T-cell (primary cell): ENCODE data around the gene KIF17. TPM values are rescaled to one million over a fixed set of nuclear protein-coding genes. Genes with fewer than 3 reads are reported as not detected.

Experiments
- ATAC-seq, 4 experiments: fragments of 200-7000 bp in 3 of 4; fragments of 150-1000 bp in 1 of 4; cut with Tn5 transposase; replicated peaks in 1 of 4; 1 replicate in 3 of 4; 2 replicates in 1 of 4; pipeline ENCODE4 v1.10.0; 2021; ENCODE audit warnings: moderate library complexity in 3 of 4, mild to moderate bottlenecking in 2 of 4, moderate number of reproducible peaks in 1 of 4
- CTCF ChIA-PET, 2 donors: fragments of 300-600 bp; sonication (Branson Sonifier 250); formaldehyde crosslinking; loops; one replicate each; lab custom pipeline; 2022; ENCODE audit warnings: antibody characterized with exemption in 2 of 2; lab: Charles Lee
- POLR2A ChIA-PET, 2 donors: fragments of 300-600 bp; sonication (Branson Sonifier 250); formaldehyde crosslinking; loops; one replicate each; lab custom pipeline; 2022; ENCODE audit warnings: antibody characterized with exemption in 2 of 2; lab: Charles Lee
- DNase-seq, 35 experiments: peaks; one replicate each; pipeline versions ENCODE4 v3.0.0 to v3.0.0-alpha.2; 2013 to 2023
- H3K27ac ChIP-seq: one replicate; pipeline ENCODE4 v1.5.1; 2013; ENCODE audit warnings: low read length
- H3K27me3 ChIP-seq, 2 experiments: replicated peaks in 1 of 2; 1 replicate in 1 of 2; 2 replicates in 1 of 2; pipeline versions ENCODE4 v1.6.1 to v1.7.0; 2013; ENCODE audit warnings: low read length in 1 of 2, mixed read lengths in 1 of 2; ENCODE audit not compliant: control insufficient read depth in 2 of 2, insufficient read depth in 2 of 2; ENCODE audit errors: extremely low read depth in 1 of 2
- H3K36me3 ChIP-seq, 2 donors: 1 replicate in 1 of 2; 2 replicates in 1 of 2; pipeline versions ENCODE4 v1.6.1 to v1.7.0; 2013; ENCODE audit warnings: low read length in 1 of 2; ENCODE audit not compliant: control insufficient read depth in 2 of 2, insufficient read depth in 1 of 2; ENCODE audit errors: extremely low read depth in 1 of 2
- H3K4me1 ChIP-seq, 2 experiments: 1 replicate in 1 of 2; 2 replicates in 1 of 2; pipeline versions ENCODE4 v1.6.1 to v1.7.0; 2013; ENCODE audit warnings: low read length in 2 of 2, mixed read lengths in 1 of 2; ENCODE audit not compliant: insufficient read depth in 2 of 2, control insufficient read depth in 1 of 2; ENCODE audit errors: extremely low read depth in 1 of 2
- H3K4me3 ChIP-seq, 2 donors: 1 replicate in 1 of 2; 2 replicates in 1 of 2; pipeline versions ENCODE4 v1.5.1 to v1.7.0; 2013; ENCODE audit warnings: mild to moderate bottlenecking in 2 of 2, low read length in 1 of 2, moderate library complexity in 1 of 2; ENCODE audit not compliant: control insufficient read depth in 1 of 2; ENCODE audit errors: extremely low read depth in 1 of 2
- H3K9me3 ChIP-seq: 2 replicates; pipeline ENCODE4 v1.7.0; 2013
- H3K27ac Mint-ChIP-seq, 2 donors: one replicate each; pipeline ENCODE4 v1.8.0; 2020 to 2021; ENCODE audit warnings: mild to moderate bottlenecking in 2 of 2, mixed read lengths in 2 of 2
- H3K27me3 Mint-ChIP-seq, 2 donors: one replicate each; pipeline ENCODE4 v1.8.0; 2021 to 2022; ENCODE audit warnings: mixed read lengths in 2 of 2
- H3K36me3 Mint-ChIP-seq: one replicate; pipeline ENCODE4 v1.8.0; 2021; ENCODE audit warnings: mixed read lengths
- H3K4me1 Mint-ChIP-seq, 3 donors: one replicate each; pipeline ENCODE4 v1.8.0; 2020 to 2022; ENCODE audit warnings: mixed read lengths in 3 of 3, mild to moderate bottlenecking in 1 of 3
- H3K4me3 Mint-ChIP-seq, 3 donors: one replicate each; pipeline ENCODE4 v1.8.0; 2020 to 2022; ENCODE audit warnings: mild to moderate bottlenecking in 3 of 3, mixed read lengths in 3 of 3, moderate library complexity in 3 of 3
- H3K9me3 Mint-ChIP-seq, 3 donors: one replicate each; pipeline ENCODE4 v1.8.0; 2020 to 2022; ENCODE audit warnings: mixed read lengths in 3 of 3
- WGBS: methylation state at CpG from one replicate; pipeline ENCODE4 v1.1.5; 2013; ENCODE audit warnings: missing lambda C conversion rate; ENCODE audit not compliant: insufficient coverage; 5-methylcytosine and 5-hydroxymethylcytosine counted together
- total RNA-seq, 35 experiments: library from RNA in 6 of 35; stranded (reverse) in 6 of 35; fragments of 120-200 nt in 1 of 35; gene quantifications; one replicate each; pipeline versions ENCODE4 v1.2.1 to v1.2.4 and lab custom pipeline; 2013 to 2026

KIF17 gene
- total RNA-seq, 5 donors from 2014 or later (not counting 1 experiment from before 2014, with no cell fraction given): not detected

DNA sequence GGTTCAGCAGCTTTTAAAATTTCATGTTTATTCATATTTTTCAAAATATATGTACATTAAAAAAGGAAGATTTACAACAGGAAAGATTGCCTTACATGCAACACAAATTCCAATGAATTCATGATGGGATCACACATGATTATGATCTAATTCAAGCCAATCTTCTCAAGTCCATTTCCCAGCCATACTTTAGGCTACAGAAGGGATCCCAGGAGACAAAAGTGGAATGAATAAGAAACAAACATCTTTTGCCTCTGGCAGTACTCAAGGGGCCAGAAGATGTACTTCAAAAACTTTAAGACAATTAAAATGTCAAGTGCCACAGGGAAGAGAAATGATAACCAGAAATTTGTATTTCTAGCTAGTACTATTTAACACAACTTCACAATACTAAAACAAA is 24.9 kb upstream of the KIF17 start:
- CTCF ChIA-PET: interaction anchor here in 1 of 2 donors (0.5 to 0.6 kb wide), 3 partner anchors 9 to 311 kb away, joined by 4 to 6 read pairs (median 4); no protein-coding TSS in a partner anchor
- POLR2A ChIA-PET: interaction anchor here in 1 of 2 donors (1.0 kb wide), 1 partner anchor 43 kb away, joined by 3 read pairs; no protein-coding TSS in a partner anchor

DNA sequence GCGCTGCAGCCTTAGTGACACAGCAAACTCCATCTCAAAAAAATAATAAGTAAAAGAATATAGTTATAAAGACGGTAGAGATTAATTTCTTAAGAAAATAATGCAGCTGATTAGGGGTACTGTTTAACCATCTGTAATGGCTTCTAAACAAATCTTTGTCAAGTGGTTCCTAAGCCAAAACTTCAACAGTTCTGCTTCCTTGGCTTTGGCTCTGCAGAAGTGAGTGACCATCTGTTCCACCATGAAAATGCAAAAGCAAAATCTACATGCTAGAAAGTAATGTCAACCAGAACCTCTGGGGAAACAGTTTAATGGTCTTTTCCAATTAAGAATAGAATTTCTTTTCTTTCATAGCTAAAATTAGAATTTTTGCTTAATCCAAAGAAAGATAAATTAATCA is 23.0 kb upstream of the KIF17 start:
- Histone ChIP-seq H3K9me3 (no peaks in the 10 kb centered on the region), H3K27ac (no peak overlapping the region), H3K27me3 (no peaks in the 10 kb centered on the region), H3K4me3 (no peak overlapping the region), H3K36me3 (peaks cover 0 to 55% of the 10 kb centered on the region in 2 donors), H3K4me1 (no peaks in the 10 kb centered on the region)
- H3K4me3 Mint-ChIP-seq: no peak overlapping the region
- H3K27ac Mint-ChIP-seq: no peak overlapping the region
- CTCF ChIA-PET: no interaction called here
- ATAC-seq (no peak), DNase-seq (no peak)
- no CpG with 5 or more reads among the region's 2 CpGs for WGBS
- H3K4me1 Mint-ChIP-seq: no peaks in the 10 kb centered on the region
- no peaks in the 10 kb centered on the region for H3K27me3 Mint-ChIP-seq
- peaks cover 53% of the 10 kb centered on the region for H3K36me3 Mint-ChIP-seq
- POLR2A ChIA-PET: no interaction called here
- no peaks in the 10 kb centered on the region for H3K9me3 Mint-ChIP-seq

More for the DNA sequence above, 24.9 kb upstream of the KIF17 start:
- no peaks in the 10 kb centered on the region for H3K27me3 Mint-ChIP-seq
- no peak for ATAC-seq
- Histone ChIP-seq H3K27ac (no peak overlapping the region), H3K9me3 (no peaks in the 10 kb centered on the region), H3K27me3 (no peaks in the 10 kb centered on the region), H3K36me3 (peaks cover 0 to 72% of the 10 kb centered on the region in 2 donors), H3K4me1 (no peaks in the 10 kb centered on the region), H3K4me3 (no peak overlapping the region)
- H3K27ac Mint-ChIP-seq: peak overlapping the region in 1 of 2 donors; percentile 36
- no peaks in the 10 kb centered on the region for H3K9me3 Mint-ChIP-seq
- no peaks in the 10 kb centered on the region for H3K4me1 Mint-ChIP-seq
- peaks cover 58% of the 10 kb centered on the region for H3K36me3 Mint-ChIP-seq
- no peak overlapping the region for H3K4me3 Mint-ChIP-seq
- DNase-seq: no peak

GRCh38 chr1:20739225-20739624 is 21.4 kb upstream of the KIF17 start:
- ATAC-seq (no peak), DNase-seq (no peak)
- no peaks in the 10 kb centered on the region for H3K27me3 ChIP-seq
- 100% methylated on average over 1 of the region's 2 CpGs for WGBS
- Mint-ChIP-seq H3K4me3 (no peak overlapping the region), H3K27me3 (no peaks in the 10 kb centered on the region), H3K36me3 (peaks cover 42% of the 10 kb centered on the region), H3K4me1 (no peaks in the 10 kb centered on the region), H3K9me3 (no peaks in the 10 kb centered on the region), H3K27ac (peak overlapping the region; percentile 39 to 49)
- no peaks in the 10 kb centered on the region for H3K9me3 ChIP-seq
- H3K27ac ChIP-seq: no peak overlapping the region
- ChIA-PET CTCF (no interaction called here), POLR2A (no interaction called here)
- H3K4me3 ChIP-seq: no peak overlapping the region
- peaks cover 0 to 39% of the 10 kb centered on the region in 2 donors for H3K36me3 ChIP-seq
- no peaks in the 10 kb centered on the region for H3K4me1 ChIP-seq

DNA sequence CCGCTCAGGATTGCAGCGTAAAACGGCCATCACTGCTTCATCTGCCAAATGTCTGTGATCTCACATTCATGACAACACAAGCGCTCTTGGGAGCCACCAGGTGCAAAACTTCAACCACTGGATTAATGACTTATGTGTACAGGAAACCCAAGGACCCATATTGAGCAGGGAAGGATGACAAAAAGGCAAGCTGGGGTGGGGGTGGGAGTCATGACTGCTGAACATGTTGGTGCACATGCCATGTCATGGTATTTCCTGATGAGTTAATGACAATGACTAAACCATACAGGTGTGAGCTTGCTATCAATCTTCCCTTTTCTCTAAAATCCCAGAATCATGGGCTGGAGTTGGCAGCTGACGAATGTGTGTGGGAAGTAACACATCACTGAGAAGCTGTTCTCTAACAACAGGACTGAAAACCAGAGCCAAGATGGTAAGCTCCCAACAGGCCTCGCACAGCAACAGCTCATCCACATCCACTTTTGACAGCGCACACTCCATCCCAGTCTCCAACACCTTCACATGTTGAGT is 17.8 kb upstream of the KIF17 start:
- 94% methylated on average over 6 of the region's 7 CpGs for WGBS
- no peak for DNase-seq
- Histone ChIP-seq H3K9me3 (no peaks in the 10 kb centered on the region), H3K27ac (no peak overlapping the region), H3K36me3 (peaks cover 0 to 12% of the 10 kb centered on the region in 2 donors), H3K4me3 (no peak overlapping the region), H3K4me1 (peaks cover 3 to 28% of the 10 kb centered on the region in 2 experiments), H3K27me3 (peaks cover 5 to 21% of the 10 kb centered on the region in 2 experiments)
- CTCF ChIA-PET: no interaction called here
- H3K27me3 Mint-ChIP-seq: peaks cover 0 to 11% of the 10 kb centered on the region in 2 donors
- H3K27ac Mint-ChIP-seq: no peak overlapping the region
- peaks cover 12 to 19% (median 17%) of the 10 kb centered on the region in 3 donors for H3K4me1 Mint-ChIP-seq
- no peaks in the 10 kb centered on the region for H3K9me3 Mint-ChIP-seq
- no peak overlapping the region for H3K4me3 Mint-ChIP-seq
- peaks cover 24% of the 10 kb centered on the region for H3K36me3 Mint-ChIP-seq
- POLR2A ChIA-PET: no interaction called here
- no peak for ATAC-seq

DNA sequence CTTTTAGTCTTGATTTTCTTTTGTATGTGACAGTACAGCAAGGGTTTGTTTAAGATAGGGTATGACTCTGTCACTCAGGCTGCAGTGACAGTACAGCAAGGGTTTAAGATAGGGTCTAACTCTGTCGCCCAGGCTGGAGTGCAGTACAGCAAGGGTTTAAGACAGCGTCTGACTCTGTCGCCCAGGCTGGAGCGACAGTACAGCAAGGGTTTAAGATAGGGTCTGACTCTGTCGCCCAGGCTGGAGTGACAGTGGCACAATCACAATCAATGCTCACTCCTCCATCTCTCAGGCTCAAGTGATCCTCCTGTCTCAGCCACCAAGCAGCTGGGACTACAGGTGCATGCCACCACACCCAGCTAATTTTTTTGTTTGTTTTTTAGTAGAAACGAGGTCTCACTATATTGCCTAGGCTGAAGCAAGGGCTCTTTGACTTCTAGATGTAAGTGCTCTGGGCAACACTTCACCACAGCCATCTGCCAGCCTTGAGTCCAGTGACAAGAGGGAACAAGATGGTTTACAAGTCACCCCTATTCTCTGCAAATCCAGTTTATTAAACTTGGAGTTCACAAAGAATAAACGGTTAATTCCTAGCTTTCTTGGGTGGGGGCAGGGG is 15.7 kb upstream of the KIF17 start:
- peaks cover 18% of the 10 kb centered on the region for H3K36me3 Mint-ChIP-seq
- H3K4me3 ChIP-seq: peak overlapping the region; percentile 64 to 93
- POLR2A ChIA-PET: interaction anchor here in 1 of 2 donors (0.6 kb wide), 1 partner anchor 43 kb away, joined by 3 read pairs; no protein-coding TSS in a partner anchor
- H3K9me3 ChIP-seq: no peaks in the 10 kb centered on the region
- WGBS: 25% methylated on average over 3 of the region's 7 CpGs
- H3K36me3 ChIP-seq: no peaks in the 10 kb centered on the region
- ATAC-seq (peak in 3 of 4 experiments; percentile 8 to 28 (median 22)), DNase-seq (peak in 1 of 35 experiments; percentile 13)
- peak overlapping the region; percentile 78 to 90 (median 81) for H3K4me3 Mint-ChIP-seq
- H3K27ac ChIP-seq: no peak overlapping the region
- H3K4me1 ChIP-seq: peaks cover 3 to 33% of the 10 kb centered on the region in 2 experiments
- peaks cover 9 to 43% of the 10 kb centered on the region in 2 experiments for H3K27me3 ChIP-seq
- peaks cover 12 to 24% (median 23%) of the 10 kb centered on the region in 3 donors for H3K4me1 Mint-ChIP-seq
- H3K27me3 Mint-ChIP-seq: peaks cover 0 to 24% of the 10 kb centered on the region in 2 donors
- no peaks in the 10 kb centered on the region for H3K9me3 Mint-ChIP-seq
- CTCF ChIA-PET: interaction anchor here (0.8 to 1.6 kb wide), 4 partner anchors 9 to 53 kb away, joined by 3 to 6 read pairs (median 5); partner anchors contain the start of gene HP1BP3 (in 1 of the 2)
- no peak overlapping the region for H3K27ac Mint-ChIP-seq

DNA sequence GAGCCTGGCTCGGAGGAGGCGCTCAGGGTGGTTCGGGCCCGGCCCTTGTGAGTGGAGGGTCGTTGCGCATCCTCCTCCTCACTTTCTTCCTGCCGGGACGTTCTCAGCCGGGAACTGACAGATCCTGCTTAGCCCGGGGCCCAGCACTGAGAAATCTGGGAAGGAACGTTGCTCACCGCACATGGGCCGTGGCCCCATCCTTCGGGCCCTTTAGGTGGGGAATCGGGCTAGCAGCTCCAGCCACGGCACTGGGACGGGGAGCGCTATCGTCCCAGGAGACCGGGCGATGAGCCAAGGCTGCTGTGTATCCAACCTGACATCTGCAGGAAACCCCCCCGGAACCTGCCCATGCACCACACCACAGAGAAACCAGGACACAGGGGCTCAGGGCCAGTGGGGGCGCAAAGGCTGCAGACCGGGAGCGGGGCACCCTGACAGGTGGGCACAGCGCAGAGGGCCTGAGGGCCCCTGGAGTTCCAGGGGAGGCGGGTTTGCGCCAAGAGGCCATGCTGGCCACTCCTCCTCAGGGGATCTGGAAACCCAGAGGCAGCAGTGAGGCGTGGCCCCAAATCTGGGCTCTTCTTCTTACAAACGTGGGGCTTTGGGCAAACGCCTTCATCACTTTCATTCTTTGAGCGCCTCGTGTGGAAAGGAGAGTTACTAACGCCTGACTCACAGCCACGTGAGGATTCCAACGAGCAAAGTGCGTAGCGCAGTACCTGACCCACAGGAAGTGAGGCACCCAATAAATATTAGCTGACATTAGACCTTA is 15.0 kb upstream of the KIF17 start, which contains the start of gene SH2D5:
SH2D5 (minus strand) TSS at position 116 of the 772 bp plus-strand sequence. CDS start 4,659 bp downstream, outside the sequence.
- DNase-seq (peak in 34 of 35 experiments; percentile 27 to 79 (median 52)), ATAC-seq (peak; percentile 65 to 68 (median 66))
- POLR2A ChIA-PET: interaction anchor here in 1 of 2 donors (0.6 kb wide), 1 partner anchor 44 kb away, joined by 3 read pairs; no protein-coding TSS in a partner anchor
- CTCF ChIA-PET: interaction anchor here (0.8 to 1.6 kb wide), 3 partner anchors 10 to 54 kb away, joined by 4 to 6 read pairs (median 6); partner anchors contain the start of gene HP1BP3 (in 1 of the 2)
- peaks cover 9 to 49% of the 10 kb centered on the region in 2 experiments for H3K27me3 ChIP-seq
- Mint-ChIP-seq H3K9me3 (no peaks in the 10 kb centered on the region), H3K27me3 (peaks cover 0 to 29% of the 10 kb centered on the region in 2 donors), H3K4me3 (peak within 1 kb of the TSS; percentile 78 to 90 (median 81)), H3K27ac (no peak within 1 kb of the TSS), H3K36me3 (peaks cover 14% of the 10 kb centered on the region), H3K4me1 (peaks cover 12 to 24% (median 23%) of the 10 kb centered on the region in 3 donors)
- H3K36me3 ChIP-seq: no peaks in the 10 kb centered on the region
- no peak within 1 kb of the TSS for H3K27ac ChIP-seq
- H3K9me3 ChIP-seq: no peaks in the 10 kb centered on the region
- H3K4me3 ChIP-seq: peak within 1 kb of the TSS; percentile 64 to 93
- WGBS: 1% methylated on average over 30 of the region's 38 CpGs
- peaks cover 3 to 33% of the 10 kb centered on the region in 2 experiments for H3K4me1 ChIP-seq
